Activated CD4-positive, alpha-beta T cell treated with anti-CD3 and anti-CD28 coated beads, Interleukin-2, amount 10 ng/mL, durations not matched to agents 7 days and 5 days (primary cell): ENCODE data around the gene CNTNAP5. TPM values are rescaled to one million over a fixed set of nuclear protein-coding genes. Genes with fewer than 3 reads are reported as not detected.

Experiments used
- CTCF ChIA-PET: fragments of 350-600 bp; sonication (Branson Sonifier 250); formaldehyde crosslinking; loops from one replicate; lab custom pipeline; 2021; ENCODE audit warnings: antibody characterized with exemption; lab: Charles Lee
- POLR2A ChIA-PET: fragments of 350-600 bp; sonication (Branson Sonifier 250); formaldehyde crosslinking; loops from one replicate; lab custom pipeline; 2021; ENCODE audit warnings: antibody characterized with exemption; lab: Charles Lee
- DNase-seq: peaks from one replicate; pipeline ENCODE4 v3.0.0-alpha.2; 2020
- H3K27ac Mint-ChIP-seq: one replicate; pipeline ENCODE4 v1.8.0; 2021; ENCODE audit warnings: mild to moderate bottlenecking, moderate library complexity, mixed read lengths
- H3K27me3 Mint-ChIP-seq: one replicate; pipeline ENCODE4 v1.8.0; 2021; ENCODE audit warnings: mixed read lengths
- H3K36me3 Mint-ChIP-seq: one replicate; pipeline ENCODE4 v1.8.0; 2021; ENCODE audit warnings: low read depth, mixed read lengths
- H3K4me1 Mint-ChIP-seq: one replicate; pipeline ENCODE4 v1.8.0; 2021; ENCODE audit warnings: mixed read lengths
- H3K4me3 Mint-ChIP-seq: one replicate; pipeline ENCODE4 v1.8.0; 2021; ENCODE audit warnings: mild to moderate bottlenecking, moderate library complexity, mixed read lengths
- H3K9me3 Mint-ChIP-seq: one replicate; pipeline ENCODE4 v1.8.0; 2021; ENCODE audit warnings: mixed read lengths
- total RNA-seq, 2 experiments: library from RNA; stranded (reverse); gene quantifications; one replicate each; pipeline ENCODE4 v1.2.3, GENCODE V29; 2021

The CNTNAP5 gene
- total RNA-seq, 2 experiments from 2014 or later = not detected

DNA sequence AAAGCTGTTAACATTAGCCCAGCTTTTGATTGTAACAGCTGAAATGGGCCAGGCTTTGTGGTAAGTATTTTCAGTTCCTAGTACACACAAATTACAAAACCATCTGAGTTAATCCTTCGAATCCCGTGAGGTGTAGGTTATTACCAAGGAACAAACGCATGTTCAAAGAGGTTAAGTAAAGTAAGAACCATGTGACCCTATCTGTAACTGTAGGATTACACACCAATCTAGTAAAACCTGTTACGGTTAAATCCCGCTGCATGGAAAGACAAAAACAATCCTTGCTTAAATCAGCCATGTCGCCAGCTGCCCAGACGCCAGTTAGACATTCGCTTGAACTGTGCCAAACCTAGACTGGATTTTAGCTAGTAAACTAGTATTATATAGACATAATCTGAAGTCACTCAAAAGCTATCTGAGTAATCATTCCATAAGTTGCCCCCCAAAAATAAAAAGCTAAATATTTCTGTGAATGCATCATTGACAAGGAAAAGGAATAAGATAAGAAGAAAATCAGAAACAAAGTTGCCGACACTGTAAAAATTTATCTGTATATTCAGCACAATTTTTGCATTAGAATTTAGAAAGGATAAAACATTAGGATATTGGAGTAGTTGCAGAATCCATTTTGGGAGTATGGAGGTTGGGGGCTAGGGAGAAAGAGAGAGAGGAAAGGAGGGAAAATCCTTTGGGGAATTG lies 638.0 kb downstream of the CNTNAP5 start:
- no peaks in the 10 kb centered on the region for H3K36me3 Mint-ChIP-seq
- no peak for DNase-seq
- H3K27ac Mint-ChIP-seq = no peak overlapping the region
- H3K4me3 Mint-ChIP-seq = no peak overlapping the region
- H3K4me1 Mint-ChIP-seq = no peaks in the 10 kb centered on the region
- no peaks in the 10 kb centered on the region for H3K27me3 Mint-ChIP-seq
- POLR2A ChIA-PET = no interaction called here
- CTCF ChIA-PET = no interaction called here
- no peaks in the 10 kb centered on the region for H3K9me3 Mint-ChIP-seq

DNA sequence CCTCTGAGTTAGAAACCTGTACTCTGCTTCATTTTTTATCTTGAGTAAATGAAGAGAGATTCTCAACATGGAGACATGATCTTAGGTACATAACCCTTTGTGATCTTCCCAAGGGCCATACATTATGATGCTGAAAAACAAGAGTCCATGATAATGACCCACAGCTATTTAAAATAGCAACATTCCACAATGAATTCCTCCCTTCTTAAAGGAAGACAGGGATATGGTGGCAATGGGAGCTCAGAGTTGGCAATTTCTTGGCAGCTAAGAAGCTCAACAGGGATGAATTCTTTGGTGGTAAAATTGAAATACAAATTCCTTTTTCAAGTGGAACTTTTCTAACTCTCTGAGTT lies 638.5 kb downstream of the CNTNAP5 start:
- Mint-ChIP-seq H3K4me1 (no peaks in the 10 kb centered on the region), H3K27ac (no peak overlapping the region), H3K4me3 (no peak overlapping the region), H3K36me3 (no peaks in the 10 kb centered on the region), H3K27me3 (no peaks in the 10 kb centered on the region), H3K9me3 (no peaks in the 10 kb centered on the region)
- ChIA-PET POLR2A (no interaction called here), CTCF (no interaction called here)
- no peak for DNase-seq

GRCh38 chr2:124664363-124664762 lies 639.3 kb downstream of the CNTNAP5 start:
- Mint-ChIP-seq H3K27ac (no peak overlapping the region), H3K4me1 (no peaks in the 10 kb centered on the region), H3K27me3 (no peaks in the 10 kb centered on the region), H3K9me3 (no peaks in the 10 kb centered on the region), H3K4me3 (no peak overlapping the region), H3K36me3 (no peaks in the 10 kb centered on the region)
- DNase-seq = no peak
- CTCF ChIA-PET = no interaction called here
- POLR2A ChIA-PET = no interaction called here

GRCh38 chr2:124666976-124667375 lies 641.9 kb downstream of the CNTNAP5 start:
- no peak for DNase-seq
- no peaks in the 10 kb centered on the region for H3K27me3 Mint-ChIP-seq
- no peak overlapping the region for H3K27ac Mint-ChIP-seq
- no peak overlapping the region for H3K4me3 Mint-ChIP-seq
- CTCF ChIA-PET = no interaction called here
- no peaks in the 10 kb centered on the region for H3K9me3 Mint-ChIP-seq
- POLR2A ChIA-PET = no interaction called here
- H3K36me3 Mint-ChIP-seq = no peaks in the 10 kb centered on the region
- no peaks in the 10 kb centered on the region for H3K4me1 Mint-ChIP-seq

- no peaks in the 10 kb centered on the region for H3K27me3 Mint-ChIP-seq
- no peak for DNase-seq
- CTCF ChIA-PET = no interaction called here
- no peak overlapping the region for H3K4me3 Mint-ChIP-seq
- H3K9me3 Mint-ChIP-seq = no peaks in the 10 kb centered on the region
- POLR2A ChIA-PET = no interaction called here
- no peak overlapping the region for H3K27ac Mint-ChIP-seq
- H3K4me1 Mint-ChIP-seq = no peaks in the 10 kb centered on the region
- no peaks in the 10 kb centered on the region for H3K36me3 Mint-ChIP-seq
These were observed 643.1 kb downstream of the CNTNAP5 start for GRCh38 chr2:124668161-124668560.

- no peak overlapping the region for H3K27ac Mint-ChIP-seq
- H3K4me1 Mint-ChIP-seq = no peaks in the 10 kb centered on the region
- no peak for DNase-seq
- no peak overlapping the region for H3K4me3 Mint-ChIP-seq
- POLR2A ChIA-PET = no interaction called here
- no peaks in the 10 kb centered on the region for H3K36me3 Mint-ChIP-seq
- CTCF ChIA-PET = no interaction called here
- H3K9me3 Mint-ChIP-seq = no peaks in the 10 kb centered on the region
- no peaks in the 10 kb centered on the region for H3K27me3 Mint-ChIP-seq
These were observed 645.1 kb downstream of the CNTNAP5 start for GRCh38 chr2:124670187-124670586.

GRCh38 chr2:124678043-124678442 lies 653.0 kb downstream of the CNTNAP5 start:
- CTCF ChIA-PET = no interaction called here
- POLR2A ChIA-PET = no interaction called here
- no peaks in the 10 kb centered on the region for H3K27me3 Mint-ChIP-seq
- DNase-seq = no peak
- no peak overlapping the region for H3K4me3 Mint-ChIP-seq
- H3K9me3 Mint-ChIP-seq = peaks cover 27% of the 10 kb centered on the region
- H3K27ac Mint-ChIP-seq = no peak overlapping the region
- H3K36me3 Mint-ChIP-seq = no peaks in the 10 kb centered on the region
- H3K4me1 Mint-ChIP-seq = no peaks in the 10 kb centered on the region

GRCh38 chr2:124683536-124684428 lies 658.7 kb downstream of the CNTNAP5 start:
- Mint-ChIP-seq H3K4me1 (no peaks in the 10 kb centered on the region), H3K27me3 (no peaks in the 10 kb centered on the region), H3K4me3 (no peak overlapping the region), H3K36me3 (no peaks in the 10 kb centered on the region), H3K27ac (no peak overlapping the region), H3K9me3 (peaks cover 20% of the 10 kb centered on the region)
- DNase-seq = no peak
- CTCF ChIA-PET = no interaction called here
- POLR2A ChIA-PET = no interaction called here

DNA sequence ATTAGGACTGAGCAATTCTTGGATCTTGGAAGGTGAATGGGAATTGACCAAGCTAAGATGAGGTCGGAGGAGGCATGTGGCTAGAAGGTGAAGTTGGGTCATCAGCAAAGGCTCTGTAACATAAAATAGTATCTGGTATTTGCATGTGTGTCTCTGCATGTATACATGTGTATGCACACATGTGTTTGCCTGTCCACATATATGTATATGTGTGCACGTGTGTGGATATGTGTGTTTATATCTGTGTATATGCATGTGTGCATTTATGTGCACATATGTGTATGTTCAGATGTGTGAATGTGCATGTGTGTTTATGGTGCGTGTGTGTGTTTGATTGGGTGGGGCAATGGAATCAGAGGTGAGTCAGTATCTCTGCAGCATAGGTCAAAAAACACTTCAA lies 664.3 kb downstream of the CNTNAP5 start:
- no peak overlapping the region for H3K4me3 Mint-ChIP-seq
- no peaks in the 10 kb centered on the region for H3K27me3 Mint-ChIP-seq
- POLR2A ChIA-PET = no interaction called here
- CTCF ChIA-PET = interaction anchor here (0.5 kb wide), 1 partner anchor 25 kb away, joined by 3 read pairs; no protein-coding TSS in a partner anchor
- no peak overlapping the region for H3K27ac Mint-ChIP-seq
- no peaks in the 10 kb centered on the region for H3K36me3 Mint-ChIP-seq
- no peaks in the 10 kb centered on the region for H3K4me1 Mint-ChIP-seq
- peaks cover 19% of the 10 kb centered on the region for H3K9me3 Mint-ChIP-seq
- DNase-seq = no peak

- H3K36me3 Mint-ChIP-seq = no peaks in the 10 kb centered on the region
- H3K9me3 Mint-ChIP-seq = peaks cover 19% of the 10 kb centered on the region
- CTCF ChIA-PET = no interaction called here
- H3K4me1 Mint-ChIP-seq = no peaks in the 10 kb centered on the region
- no peak overlapping the region for H3K4me3 Mint-ChIP-seq
- no peak overlapping the region for H3K27ac Mint-ChIP-seq
- no peak for DNase-seq
- POLR2A ChIA-PET = no interaction called here
- H3K27me3 Mint-ChIP-seq = no peaks in the 10 kb centered on the region
These were observed 667.1 kb downstream of the CNTNAP5 start for GRCh38 chr2:124692216-124692615.

DNA sequence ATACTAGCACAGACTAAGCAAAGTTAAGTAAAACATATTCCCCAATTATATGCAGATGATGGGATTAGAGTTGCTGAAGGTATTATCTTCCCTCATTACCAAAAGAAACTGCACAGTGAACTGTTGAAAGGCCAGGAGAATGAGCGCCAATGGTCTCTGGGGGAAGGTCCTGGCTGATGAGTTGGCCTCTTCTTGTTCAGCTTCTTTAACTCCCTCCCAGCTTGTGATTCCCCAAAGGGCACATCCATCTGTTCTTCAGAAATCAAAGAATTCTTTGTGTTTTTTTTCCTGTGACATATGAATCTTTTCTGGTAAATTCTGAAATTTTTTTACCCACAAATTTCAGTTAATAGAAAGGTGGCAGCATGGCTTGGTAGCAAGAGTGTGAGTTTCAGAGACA lies 667.6 kb downstream of the CNTNAP5 start:
- ChIA-PET POLR2A (no interaction called here), CTCF (no interaction called here)
- Mint-ChIP-seq H3K36me3 (no peaks in the 10 kb centered on the region), H3K27ac (no peak overlapping the region), H3K4me3 (no peak overlapping the region), H3K27me3 (no peaks in the 10 kb centered on the region), H3K9me3 (peaks cover 19% of the 10 kb centered on the region), H3K4me1 (no peaks in the 10 kb centered on the region)
- DNase-seq = no peak

DNA sequence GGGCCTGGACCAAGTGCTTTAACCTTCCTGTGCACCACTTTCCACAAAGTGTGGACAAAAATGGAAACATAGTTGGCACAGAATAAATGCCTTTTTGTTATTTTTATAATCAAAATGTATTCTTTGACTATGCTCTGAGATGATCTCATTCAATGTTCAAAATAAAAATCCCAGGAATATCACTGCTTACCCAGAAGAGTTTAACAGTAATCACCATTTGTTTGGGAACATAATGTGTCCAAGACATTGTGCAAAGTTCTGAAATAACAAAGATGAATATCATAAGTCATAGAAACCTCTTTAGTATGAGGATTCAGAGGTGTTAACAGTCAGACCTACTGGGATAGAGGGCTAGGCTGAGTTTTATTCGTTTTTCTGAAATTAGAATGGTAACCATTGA lies 668.1 kb downstream of the CNTNAP5 start:
- no peak overlapping the region for H3K4me3 Mint-ChIP-seq
- ChIA-PET POLR2A (no interaction called here), CTCF (no interaction called here)
- no peaks in the 10 kb centered on the region for H3K27me3 Mint-ChIP-seq
- no peaks in the 10 kb centered on the region for H3K4me1 Mint-ChIP-seq
- peaks cover 18% of the 10 kb centered on the region for H3K9me3 Mint-ChIP-seq
- no peaks in the 10 kb centered on the region for H3K36me3 Mint-ChIP-seq
- DNase-seq = no peak
- H3K27ac Mint-ChIP-seq = no peak overlapping the region

- no peak overlapping the region for H3K27ac Mint-ChIP-seq
- H3K9me3 Mint-ChIP-seq = peaks cover 7% of the 10 kb centered on the region
- CTCF ChIA-PET = no interaction called here
- POLR2A ChIA-PET = no interaction called here
- no peaks in the 10 kb centered on the region for H3K4me1 Mint-ChIP-seq
- no peak for DNase-seq
- no peak overlapping the region for H3K4me3 Mint-ChIP-seq
- H3K27me3 Mint-ChIP-seq = no peaks in the 10 kb centered on the region
- H3K36me3 Mint-ChIP-seq = no peaks in the 10 kb centered on the region
These were observed 674.0 kb downstream of the CNTNAP5 start for GRCh38 chr2:124698979-124699565.
